Natural killer cell (primary cell): Measurements from ENCODE around the gene NDUFAF4. TPM values are rescaled to one million over a fixed set of nuclear protein-coding genes. Genes with fewer than 3 reads are reported as not detected.

Source experiments
- ATAC-seq, 3 donors: fragments of 150-1000 bp in 2 of 3; fragments of 200-7000 bp in 1 of 3; cut with Tn5 transposase; 1 replicate in 1 of 3; 2 replicates in 2 of 3; pipeline ENCODE4 v1.10.0; 2021; ENCODE audit warnings: mild to moderate bottlenecking in 2 of 3, moderate library complexity in 2 of 3
- DNase-seq, 2 donors: peaks; one replicate each; pipeline versions ENCODE4 v3.0.0 to v3.0.0-alpha.2; 2013 to 2021; ENCODE audit warnings: mixed read lengths in 1 of 2
- H3K27ac ChIP-seq: one replicate; pipeline ENCODE4 v1.5.1; 2013; ENCODE audit warnings: mild to moderate bottlenecking, low read length
- H3K27me3 ChIP-seq: one replicate; pipeline ENCODE4 v1.6.1; 2013; ENCODE audit warnings: low read length; ENCODE audit not compliant: control insufficient read depth, insufficient read depth
- H3K36me3 ChIP-seq: one replicate; pipeline ENCODE4 v1.6.1; 2013; ENCODE audit warnings: low read length; ENCODE audit not compliant: control insufficient read depth, insufficient read depth
- H3K4me1 ChIP-seq: one replicate; pipeline ENCODE4 v1.6.1; 2013; ENCODE audit warnings: low read length; ENCODE audit not compliant: control insufficient read depth, insufficient read depth
- H3K4me3 ChIP-seq: one replicate; pipeline ENCODE4 v1.5.1; 2013; ENCODE audit warnings: low read length
- H3K9me3 ChIP-seq: one replicate; pipeline ENCODE4 v1.6.1; 2013; ENCODE audit warnings: low read length; ENCODE audit not compliant: control insufficient read depth, insufficient read depth
- H3K27ac Mint-ChIP-seq, 2 donors: one replicate each; pipeline ENCODE4 v1.8.0; 2022; ENCODE audit warnings: mild to moderate bottlenecking in 2 of 2, mixed read lengths in 2 of 2, moderate library complexity in 1 of 2
- H3K27me3 Mint-ChIP-seq, 2 donors: one replicate each; pipeline ENCODE4 v1.8.0; 2022; ENCODE audit warnings: low read depth in 2 of 2, mixed read lengths in 2 of 2
- H3K36me3 Mint-ChIP-seq: one replicate; pipeline ENCODE4 v1.8.0; 2022; ENCODE audit warnings: mixed read lengths
- H3K4me1 Mint-ChIP-seq, 2 donors: one replicate each; pipeline ENCODE4 v1.8.0; 2022; ENCODE audit warnings: mixed read lengths in 2 of 2
- H3K4me3 Mint-ChIP-seq: one replicate; pipeline ENCODE4 v1.8.0; 2022; ENCODE audit warnings: mild to moderate bottlenecking, moderate library complexity, mixed read lengths
- H3K9me3 Mint-ChIP-seq, 2 donors: one replicate each; pipeline ENCODE4 v1.8.0; 2022; ENCODE audit warnings: mixed read lengths in 2 of 2
- WGBS: methylation state at CpG from one replicate; pipeline ENCODE4 v1.1.7; 2013; ENCODE audit warnings: missing lambda C conversion rate; ENCODE audit not compliant: insufficient coverage; 5-methylcytosine and 5-hydroxymethylcytosine counted together
- intact Hi-C: fragments of 100-400 bp; cut with micrococcal nuclease; formaldehyde crosslinking; loops from one replicate; pipeline ENCODE4 v1.14.2; 2022
- total RNA-seq, 4 donors: library from RNA; stranded (reverse); fragments of 120-200 nt in 1 of 4; gene quantifications; one replicate each; pipeline versions ENCODE4 v1.2.3 to v1.2.4, GENCODE V29; 2013 to 2022
- TF ChIP-seq, protein P1 (sequence below): fragments of 200-600 bp; IDR thresholded peaks from one replicate; pipeline ENCODE4 v1.8.0; 2022; ENCODE audit warnings: antibody characterized with exemption

NDUFAF4 gene
- total RNA-seq, 3 donors from 2014 or later (not counting 1 experiment from before 2014, with no cell fraction given): 23.8 to 30.9 (median 29.8) TPM

DNA sequence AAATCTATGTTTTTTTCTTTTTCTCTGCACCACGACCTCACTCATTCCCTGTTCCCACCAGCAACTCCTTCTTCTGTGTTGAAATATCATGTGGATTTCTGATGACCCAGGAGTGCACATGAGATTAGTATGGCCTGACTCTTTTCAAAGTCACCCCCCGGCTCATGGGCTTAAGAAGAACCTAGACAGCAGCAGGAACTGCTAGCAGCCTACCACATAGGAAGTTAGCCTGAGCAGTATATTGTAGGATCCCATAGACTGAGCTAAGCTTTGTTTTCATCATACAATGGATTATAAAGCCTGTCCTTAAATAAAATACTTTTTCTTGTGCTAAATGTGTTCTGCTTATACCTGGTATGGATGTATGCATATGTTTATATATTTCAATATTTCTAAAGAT is 33.5 kb upstream of the NDUFAF4 start:
- TF ChIP-seq, protein P1, sequence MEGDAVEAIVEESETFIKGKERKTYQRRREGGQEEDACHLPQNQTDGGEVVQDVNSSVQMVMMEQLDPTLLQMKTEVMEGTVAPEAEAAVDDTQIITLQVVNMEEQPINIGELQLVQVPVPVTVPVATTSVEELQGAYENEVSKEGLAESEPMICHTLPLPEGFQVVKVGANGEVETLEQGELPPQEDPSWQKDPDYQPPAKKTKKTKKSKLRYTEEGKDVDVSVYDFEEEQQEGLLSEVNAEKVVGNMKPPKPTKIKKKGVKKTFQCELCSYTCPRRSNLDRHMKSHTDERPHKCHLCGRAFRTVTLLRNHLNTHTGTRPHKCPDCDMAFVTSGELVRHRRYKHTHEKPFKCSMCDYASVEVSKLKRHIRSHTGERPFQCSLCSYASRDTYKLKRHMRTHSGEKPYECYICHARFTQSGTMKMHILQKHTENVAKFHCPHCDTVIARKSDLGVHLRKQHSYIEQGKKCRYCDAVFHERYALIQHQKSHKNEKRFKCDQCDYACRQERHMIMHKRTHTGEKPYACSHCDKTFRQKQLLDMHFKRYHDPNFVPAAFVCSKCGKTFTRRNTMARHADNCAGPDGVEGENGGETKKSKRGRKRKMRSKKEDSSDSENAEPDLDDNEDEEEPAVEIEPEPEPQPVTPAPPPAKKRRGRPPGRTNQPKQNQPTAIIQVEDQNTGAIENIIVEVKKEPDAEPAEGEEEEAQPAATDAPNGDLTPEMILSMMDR: no peak
- DNase-seq (no peak), ATAC-seq (no peak)
- Histone ChIP-seq H3K27me3 (no peaks in the 10 kb centered on the region), H3K4me1 (no peaks in the 10 kb centered on the region), H3K9me3 (no peaks in the 10 kb centered on the region), H3K36me3 (no peaks in the 10 kb centered on the region), H3K27ac (no peak overlapping the region), H3K4me3 (no peak overlapping the region)
- Mint-ChIP-seq H3K27ac (no peak overlapping the region), H3K27me3 (peaks cover 14 to 41% of the 10 kb centered on the region in 2 donors), H3K4me3 (no peak overlapping the region), H3K4me1 (no peaks in the 10 kb centered on the region), H3K36me3 (no peaks in the 10 kb centered on the region), H3K9me3 (no peaks in the 10 kb centered on the region)
- intact Hi-C loops: no loop called here
- 64% methylated on average over 2 of the region's 2 CpGs for WGBS

DNA sequence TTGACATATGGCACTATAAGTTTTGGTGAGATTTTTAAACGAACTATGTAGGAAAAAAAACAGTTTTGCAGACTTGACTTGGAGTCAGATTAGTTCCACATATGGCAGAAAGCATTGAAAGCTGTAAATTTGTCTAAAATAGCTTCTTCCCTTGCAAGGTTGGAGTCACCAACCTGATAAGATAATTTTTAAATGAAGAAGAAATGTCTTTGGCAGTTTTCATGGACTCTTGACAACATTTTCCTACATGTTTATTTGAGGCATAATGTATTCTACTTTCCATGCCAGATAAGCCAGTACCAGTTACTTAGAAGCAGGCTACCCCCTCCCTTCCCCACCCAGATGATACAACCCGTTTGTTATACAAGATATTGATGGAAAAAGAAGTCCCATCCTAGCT is 32.0 kb upstream of the NDUFAF4 start:
- Mint-ChIP-seq H3K27ac (no peak overlapping the region), H3K9me3 (no peaks in the 10 kb centered on the region), H3K36me3 (no peaks in the 10 kb centered on the region), H3K4me1 (peaks cover 4 to 8% of the 10 kb centered on the region in 2 donors), H3K27me3 (peaks cover 14 to 46% of the 10 kb centered on the region in 2 donors), H3K4me3 (no peak overlapping the region)
- Histone ChIP-seq H3K27ac (no peak overlapping the region), H3K27me3 (no peaks in the 10 kb centered on the region), H3K9me3 (no peaks in the 10 kb centered on the region), H3K4me3 (no peak overlapping the region), H3K36me3 (no peaks in the 10 kb centered on the region), H3K4me1 (peaks cover 4% of the 10 kb centered on the region)
- no peak for ATAC-seq
- TF ChIP-seq, protein P1: no peak
- WGBS: 75% methylated on average over 1 of the region's 2 CpGs
- intact Hi-C loops: loop anchor here (10.0 kb wide), 1 partner anchor 355 kb away; the partner anchor contains the start of gene MMS22L
- DNase-seq: no peak

DNA sequence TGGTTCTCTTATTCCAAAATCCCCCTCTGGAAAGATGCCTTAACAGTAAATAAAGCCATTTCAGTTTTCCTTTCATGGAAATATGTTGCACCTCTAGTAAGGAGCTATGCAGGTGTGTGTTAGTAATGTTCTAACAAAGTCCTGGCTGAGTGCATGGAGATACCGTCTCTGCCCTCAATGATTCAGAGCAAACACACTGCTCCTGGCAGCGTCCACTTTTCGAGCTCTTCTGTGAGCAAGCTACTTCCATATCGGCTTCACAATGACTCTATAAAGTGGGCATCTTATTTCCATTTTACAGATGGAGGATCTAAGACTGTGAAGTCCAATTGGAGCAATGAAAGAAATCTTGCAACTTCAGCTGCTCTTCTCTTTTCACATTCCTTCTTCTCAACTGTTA is 30.0 kb upstream of the NDUFAF4 start:
- TF ChIP-seq, protein P1: no peak
- Histone ChIP-seq H3K9me3 (no peaks in the 10 kb centered on the region), H3K4me3 (no peak overlapping the region), H3K27me3 (no peaks in the 10 kb centered on the region), H3K4me1 (peaks cover 14% of the 10 kb centered on the region), H3K27ac (no peak overlapping the region), H3K36me3 (no peaks in the 10 kb centered on the region)
- Mint-ChIP-seq H3K9me3 (no peaks in the 10 kb centered on the region), H3K27ac (no peak overlapping the region), H3K27me3 (peaks cover 14 to 46% of the 10 kb centered on the region in 2 donors), H3K4me3 (no peak overlapping the region), H3K4me1 (peaks cover 16 to 22% of the 10 kb centered on the region in 2 donors), H3K36me3 (no peaks in the 10 kb centered on the region)
- WGBS: 95% methylated on average over 4 of the region's 4 CpGs
- intact Hi-C loops: loop anchor here (10.0 kb wide), 1 partner anchor 357 kb away; the partner anchor contains the start of gene MMS22L
- no peak for DNase-seq
- ATAC-seq: no peak

DNA sequence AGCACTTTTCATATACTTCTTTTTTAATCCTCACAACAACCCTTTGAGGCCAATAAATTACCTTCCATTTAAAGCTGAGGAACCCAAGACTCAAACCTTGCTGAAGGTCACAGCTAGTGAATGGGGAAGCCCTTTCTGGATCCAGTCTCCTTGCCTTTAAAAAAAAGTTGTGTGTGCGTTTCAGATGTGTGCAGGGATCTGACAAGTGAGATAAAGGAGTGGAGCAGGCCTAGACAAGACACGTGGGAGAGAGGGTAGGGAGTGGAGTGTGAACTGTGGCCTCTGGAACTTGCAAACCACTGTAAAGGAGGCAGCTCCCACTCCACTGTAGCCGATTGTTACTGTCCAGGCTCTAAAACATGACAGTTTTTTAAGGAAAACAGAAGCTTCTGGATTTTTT is 28.7 kb upstream of the NDUFAF4 start:
- no peak overlapping the region for H3K27ac ChIP-seq
- Mint-ChIP-seq H3K9me3 (no peaks in the 10 kb centered on the region), H3K36me3 (no peaks in the 10 kb centered on the region), H3K27ac (peak overlapping the region; percentile 94 to 96), H3K4me1 (peaks cover 23 to 32% of the 10 kb centered on the region in 2 donors), H3K4me3 (peak overlapping the region; percentile 94), H3K27me3 (peaks cover 14 to 46% of the 10 kb centered on the region in 2 donors)
- H3K9me3 ChIP-seq: no peaks in the 10 kb centered on the region
- no peaks in the 10 kb centered on the region for H3K27me3 ChIP-seq
- intact Hi-C loops: loop anchor here (10.0 kb wide), 1 partner anchor 358 kb away; the partner anchor contains the start of gene MMS22L
- no peak for ATAC-seq
- H3K36me3 ChIP-seq: no peaks in the 10 kb centered on the region
- peaks cover 14% of the 10 kb centered on the region for H3K4me1 ChIP-seq
- TF ChIP-seq, protein P1: no peak
- no peak for DNase-seq
- no peak overlapping the region for H3K4me3 ChIP-seq
- 85% methylated on average over 3 of the region's 3 CpGs for WGBS
